ENCODE results near the gene ZMAT5.
"Not testable (repeated sequence)": the region's sequence is repeated elsewhere in the genome, so short reads cannot be mapped to it uniquely, and the experiment has no call there.

Gene ZMAT5

DNA sequence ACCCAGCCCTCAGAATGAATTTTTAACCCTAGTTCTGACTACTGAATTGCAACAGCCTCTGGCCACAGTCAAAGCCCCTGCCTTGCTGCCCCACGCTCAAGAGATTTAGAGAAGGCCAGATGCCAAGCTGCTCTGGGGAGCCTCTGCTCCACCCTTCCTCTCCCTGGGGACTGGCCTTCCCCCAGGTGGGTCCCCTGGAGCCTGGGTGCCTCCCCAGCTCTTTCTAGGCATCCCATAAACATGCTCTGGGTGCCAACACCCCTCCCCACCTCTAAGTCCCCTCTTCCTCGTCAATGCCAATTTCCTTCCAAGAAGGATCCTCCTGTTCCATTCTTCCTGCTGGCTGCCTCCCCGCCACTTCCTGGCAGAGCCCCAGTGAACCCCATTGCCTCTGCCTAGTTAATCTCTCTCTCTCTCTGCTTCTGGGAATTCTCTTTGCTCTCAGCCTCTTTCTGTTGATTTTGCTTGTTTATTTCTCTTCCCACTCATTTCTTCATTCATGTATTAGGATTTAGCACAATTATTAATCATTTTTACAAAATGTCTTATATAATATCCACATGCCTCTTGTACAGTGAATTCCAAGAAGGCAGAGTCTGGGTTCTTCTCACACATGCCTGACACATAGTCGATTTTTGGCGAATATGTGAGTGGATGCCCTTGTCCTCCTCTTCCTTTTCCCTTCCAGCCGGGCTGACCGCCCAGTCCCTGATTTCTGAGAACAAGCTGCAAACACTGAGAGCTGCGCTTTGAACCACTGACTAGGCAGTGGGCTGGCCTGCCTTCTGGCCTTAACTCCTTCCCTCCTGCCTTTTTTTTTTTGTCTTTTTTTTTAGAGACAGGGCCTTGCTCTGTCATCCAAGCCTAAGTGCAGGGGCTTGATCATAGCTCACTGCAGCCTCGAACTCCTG, 17.9 kb upstream of the ZMAT5 start:
- DNase-seq = no peak

DNA sequence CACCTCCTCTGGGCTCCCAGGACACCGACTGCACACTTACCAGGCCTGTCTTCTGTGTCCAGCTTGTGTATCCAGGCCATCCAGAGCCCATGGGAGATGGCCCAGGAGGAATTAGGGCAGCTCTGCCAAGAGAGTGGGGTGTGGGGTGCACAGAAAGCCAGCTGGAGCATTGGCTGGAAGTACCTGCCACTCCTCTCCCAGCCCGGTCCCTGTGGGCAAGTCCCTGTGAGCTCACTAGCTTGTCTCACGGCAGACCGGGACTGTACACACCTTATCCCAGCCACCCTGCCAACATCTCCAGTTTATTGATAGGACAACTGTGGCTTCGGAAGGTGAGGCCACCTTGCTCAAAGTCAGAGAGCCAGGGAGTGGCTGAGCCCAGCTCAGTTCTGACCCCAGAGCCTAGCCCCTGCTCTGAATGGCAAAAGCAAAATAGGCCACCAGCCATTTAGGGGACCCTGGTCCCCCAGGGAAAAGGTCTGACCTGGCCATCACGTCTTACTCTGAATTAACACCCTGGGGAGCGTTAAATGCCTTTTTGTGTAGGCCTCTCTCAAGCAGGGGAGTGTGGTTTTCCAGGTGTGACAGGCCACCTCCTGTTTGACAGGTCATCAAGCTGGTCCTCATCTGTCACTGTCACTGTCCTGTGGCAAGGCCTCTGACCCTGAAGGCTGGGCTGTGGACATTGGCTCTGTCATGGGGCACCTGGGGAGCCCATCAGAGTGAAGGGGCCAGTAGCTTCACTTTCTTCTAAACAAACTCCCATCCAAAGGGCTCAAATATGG, 15.4 kb upstream of the ZMAT5 start:
- no peak for DNase-seq

DNA sequence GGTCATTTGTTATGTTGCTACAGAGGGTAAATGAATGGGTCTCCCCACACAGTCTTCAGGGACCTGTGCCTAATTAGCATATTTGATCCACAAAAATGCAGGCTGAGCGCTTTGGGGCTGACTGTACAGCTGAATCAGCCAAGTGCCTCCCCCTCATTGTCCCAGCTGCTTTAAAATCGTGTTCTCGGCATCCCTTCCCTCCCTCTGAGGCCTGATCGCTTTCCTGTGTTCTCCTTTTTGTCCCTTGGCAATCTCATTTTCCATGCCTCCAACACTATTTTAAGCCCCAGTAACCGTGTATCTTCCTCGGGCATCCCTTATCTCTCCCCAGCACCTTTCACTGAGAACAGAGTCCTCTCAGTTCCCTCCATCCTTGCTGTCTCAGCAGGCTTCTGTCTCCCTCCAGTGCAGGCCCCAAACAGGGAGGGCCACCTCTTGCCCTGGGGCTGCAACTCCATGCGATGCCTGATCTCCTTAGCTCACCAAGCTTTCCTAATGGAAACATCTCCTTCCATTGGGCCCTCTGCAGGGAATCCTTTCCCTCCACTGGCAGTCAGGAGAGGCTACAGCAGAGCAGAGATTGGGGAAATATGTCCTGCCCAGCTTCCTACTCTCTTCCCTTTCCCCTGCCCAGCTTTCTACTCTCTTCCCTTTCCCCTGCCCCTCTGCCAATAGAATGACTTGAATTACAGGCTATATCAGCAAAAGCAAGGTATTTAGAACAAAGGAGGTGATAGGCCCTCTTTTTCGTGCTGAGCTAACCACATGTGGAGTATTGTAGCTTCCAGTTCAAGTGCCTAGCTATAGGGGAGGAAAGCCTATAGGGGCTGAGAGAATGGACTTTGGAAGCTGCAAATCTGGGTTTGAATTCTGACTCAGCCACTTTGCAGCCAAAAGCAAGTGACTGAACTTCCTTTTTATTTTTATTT, 14.2 kb upstream of the ZMAT5 start:
- DNase-seq = no peak

DNA sequence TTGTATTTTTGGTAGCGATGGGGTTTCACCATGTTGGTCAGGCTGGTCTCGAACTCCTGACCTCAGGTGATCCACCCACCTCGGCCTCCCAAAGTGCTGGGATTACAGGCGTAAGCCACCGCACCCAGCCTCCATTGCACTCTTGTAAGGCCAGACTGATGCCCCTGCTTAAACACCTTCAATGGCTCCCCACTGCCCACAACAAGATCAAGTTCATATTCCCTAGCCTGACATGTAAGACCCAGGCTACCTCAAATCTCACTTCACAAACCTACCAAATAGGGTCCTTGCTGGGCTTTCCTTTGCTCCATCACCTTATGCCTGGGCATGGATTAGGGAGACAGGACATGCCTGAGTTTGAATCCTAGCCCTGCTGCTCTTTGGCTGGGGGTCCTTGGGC, 13.4 kb upstream of the ZMAT5 start:
- no peak for DNase-seq

DNA sequence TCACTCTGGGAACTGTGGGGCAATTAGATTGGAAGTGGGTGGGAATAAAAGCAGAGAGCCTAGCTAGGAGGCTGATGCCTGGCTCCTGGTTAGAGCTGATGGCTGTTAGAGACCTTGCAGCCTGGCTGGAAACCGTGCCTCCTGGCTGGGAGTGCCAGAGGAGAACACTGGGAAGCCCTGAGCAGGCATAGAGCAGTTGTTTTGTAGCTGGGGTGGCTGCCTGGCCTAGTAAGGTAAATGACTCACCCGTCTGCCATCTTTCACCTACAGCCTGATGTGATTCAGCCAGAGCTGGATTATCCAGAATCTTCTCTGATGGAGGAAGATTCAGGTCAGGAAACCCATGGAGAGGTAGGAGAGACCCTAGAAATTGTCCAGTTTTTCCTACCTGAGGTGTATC, 6.4 kb upstream of the ZMAT5 start:
- no peak for DNase-seq

DNA sequence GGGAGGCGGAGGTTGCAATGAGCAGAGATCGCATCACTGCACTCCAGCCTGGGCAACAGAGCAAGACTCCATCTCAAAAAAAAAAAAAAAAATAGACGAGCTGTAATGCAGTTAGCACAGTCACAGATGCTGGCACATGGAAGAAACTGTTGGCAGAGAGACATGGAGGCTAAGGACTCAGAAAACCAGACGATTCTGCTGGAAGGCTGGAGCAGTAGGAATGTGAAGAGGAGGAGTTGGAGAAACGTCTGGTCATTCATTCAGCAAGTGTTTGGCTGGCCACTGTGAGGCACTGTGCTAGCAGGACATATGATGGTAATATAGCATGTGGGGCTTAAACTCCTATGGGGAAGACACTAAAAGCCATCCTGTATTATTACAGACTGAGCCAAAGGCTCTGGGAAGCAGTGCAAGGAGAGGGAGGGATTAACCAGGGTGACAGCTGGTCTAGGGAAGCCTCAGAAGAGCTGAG, 5.4 kb upstream of the ZMAT5 start:
- DNase-seq = peak; percentile 34

DNA sequence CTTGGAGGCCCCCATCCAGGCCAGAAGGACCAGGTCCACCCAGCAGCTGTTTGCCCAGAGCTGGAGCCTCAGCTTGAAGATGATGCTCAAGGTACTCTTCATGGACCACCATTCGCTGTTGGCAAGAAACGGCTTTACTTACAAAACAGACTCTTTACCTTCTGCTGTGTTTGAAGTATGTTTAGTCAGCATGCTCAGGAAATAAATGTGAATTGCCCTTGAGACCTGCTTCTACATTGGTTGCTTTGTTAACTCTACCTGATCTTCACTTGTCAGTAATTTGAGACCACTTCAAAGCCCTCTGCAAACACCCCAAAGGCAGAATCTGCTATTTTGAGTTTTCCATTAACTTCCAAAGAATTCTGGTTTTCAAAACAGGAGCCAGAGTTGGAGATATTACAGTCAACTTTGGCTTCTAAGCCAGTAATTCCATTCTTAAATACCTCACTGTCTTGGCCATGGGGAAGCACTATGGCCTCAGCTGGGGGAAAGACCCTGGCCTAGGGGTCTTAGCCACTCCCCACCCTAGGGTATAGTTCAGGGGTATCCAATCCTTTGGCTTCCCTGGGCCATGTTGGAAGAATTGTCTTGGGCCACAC, 3.0 kb upstream of the ZMAT5 start:
- no peak for DNase-seq

DNA sequence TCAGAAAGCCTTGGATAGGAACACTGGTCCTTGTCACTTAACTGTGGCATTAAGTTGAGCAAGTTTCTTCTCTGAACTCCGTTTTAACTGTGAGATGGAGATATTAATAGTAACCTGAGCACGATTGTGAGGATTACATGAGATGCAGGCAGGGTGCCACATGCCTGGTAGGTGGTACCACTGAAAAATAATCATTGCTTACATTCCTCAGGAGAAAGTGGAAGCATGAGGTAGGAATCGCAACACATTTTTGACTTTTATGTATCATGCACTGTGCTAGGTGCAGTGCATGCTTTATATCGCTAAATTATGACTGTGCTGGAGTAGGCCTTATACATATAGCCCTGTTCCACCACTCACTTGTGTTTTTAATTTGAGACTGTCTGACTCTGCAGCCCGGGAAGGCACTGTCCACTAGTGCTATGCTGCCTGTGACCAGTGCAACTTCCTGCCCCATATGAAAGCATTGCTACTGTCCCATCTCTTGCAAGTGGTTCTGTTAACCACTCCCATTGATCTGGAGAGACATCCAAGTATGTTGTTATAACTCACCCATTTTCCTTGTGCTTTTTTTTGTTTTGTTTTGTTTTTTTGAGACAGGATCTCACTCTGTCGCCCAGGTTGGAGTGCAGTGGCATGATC, 1.4 kb upstream of the ZMAT5 start:
- DNase-seq = no peak

DNA sequence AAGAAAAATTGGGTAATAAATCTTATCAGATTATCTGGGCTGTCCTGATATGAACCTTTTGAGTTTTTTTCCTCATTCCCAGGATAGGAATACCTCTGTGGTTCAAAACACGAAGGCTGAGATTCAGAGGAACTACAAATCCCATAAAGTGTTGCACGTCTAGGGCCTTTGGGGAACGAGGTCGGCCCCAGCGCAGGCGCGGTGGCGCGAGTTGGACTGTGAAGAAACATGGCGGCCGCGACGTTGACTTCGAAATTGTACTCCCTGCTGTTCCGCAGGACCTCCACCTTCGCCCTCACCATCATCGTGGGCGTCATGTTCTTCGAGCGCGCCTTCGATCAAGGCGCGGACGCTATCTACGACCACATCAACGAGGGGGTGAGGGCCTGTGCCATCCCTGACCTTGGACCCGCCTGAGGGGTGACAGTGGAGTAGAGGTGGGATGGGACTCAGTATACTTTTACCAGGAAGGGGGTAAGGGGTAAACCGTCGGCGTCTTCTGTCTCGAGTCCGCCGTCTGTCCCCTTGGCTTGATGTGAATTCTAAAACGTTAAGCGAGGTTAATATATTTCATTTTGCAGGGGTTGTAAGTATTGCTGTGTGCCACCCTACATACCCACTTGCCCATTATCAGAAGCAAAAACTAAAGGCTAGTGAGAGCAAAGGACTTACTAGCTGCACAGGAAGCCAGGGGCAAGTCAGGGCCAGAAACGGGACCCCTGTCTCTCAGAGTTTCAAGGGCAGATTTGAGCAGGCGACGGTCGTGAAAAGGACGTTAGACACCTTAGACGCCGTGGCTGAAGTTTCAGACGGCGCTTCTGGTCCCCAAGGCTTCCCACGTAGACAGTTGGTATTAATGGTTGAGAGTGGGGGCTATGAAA, 604 bp upstream of the ZMAT5 start, which contains the start of gene UQCR10:
UQCR10 (plus strand) TSS at position 199 of the 881 bp plus-strand sequence; CDS start at position 229, 30 bp downstream.
- peak; percentile 82 for DNase-seq

DNA sequence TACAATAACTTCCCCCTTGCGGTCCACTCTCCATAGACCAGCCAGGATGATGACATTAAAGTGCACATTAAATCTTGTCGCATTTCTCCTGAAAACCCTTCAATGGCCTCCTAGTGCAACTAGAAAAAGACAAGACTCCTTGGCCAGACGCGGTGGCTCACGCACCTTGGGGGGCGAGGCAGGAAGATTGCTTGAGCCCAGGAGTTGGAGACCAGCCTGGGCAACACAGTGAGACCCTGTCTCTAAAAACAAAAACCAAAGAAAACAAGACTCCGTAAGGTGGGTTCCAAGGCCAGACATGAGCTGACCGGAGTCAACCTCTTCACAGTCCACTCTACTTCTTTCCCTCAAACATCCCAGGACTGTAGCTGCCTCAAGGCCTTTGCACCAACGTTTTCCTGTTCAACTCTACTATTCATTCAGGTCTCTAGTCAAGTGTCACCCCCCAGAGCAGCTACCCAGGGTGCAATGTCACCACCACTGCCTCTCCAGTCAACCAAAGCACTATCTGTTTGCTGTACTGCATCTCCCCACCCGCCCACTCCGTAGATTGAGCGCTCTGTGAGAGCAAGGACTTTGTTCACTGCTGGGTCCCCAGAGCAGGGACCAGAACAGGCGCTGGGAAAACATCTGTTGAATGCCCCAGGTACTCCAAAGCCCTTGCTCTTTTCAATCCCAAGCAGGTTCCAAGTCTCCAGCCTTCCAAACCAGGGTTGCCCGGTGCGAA, 739 bp downstream of the ZMAT5 start:
- DNase-seq = no peak

DNA sequence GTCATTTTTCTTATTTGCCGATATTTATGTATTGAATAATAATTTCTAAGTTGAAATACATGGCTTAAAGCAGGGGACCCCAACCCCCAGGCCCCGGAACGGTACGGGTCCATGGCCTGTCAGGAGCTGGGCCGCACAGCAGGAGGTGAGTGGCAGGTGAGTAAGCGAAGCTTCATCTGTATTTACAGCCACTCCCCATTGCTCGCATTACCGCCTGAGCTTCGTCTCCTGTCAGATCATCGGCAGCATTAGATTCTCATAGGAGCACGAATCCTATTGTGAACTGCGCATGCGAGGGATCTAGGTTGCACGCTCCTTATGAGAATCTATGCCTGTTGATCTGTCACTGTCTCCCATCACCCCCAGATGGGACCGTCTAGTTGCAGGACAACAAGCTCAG, 4.5 kb downstream of the ZMAT5 start:
- no peak for DNase-seq

DNA sequence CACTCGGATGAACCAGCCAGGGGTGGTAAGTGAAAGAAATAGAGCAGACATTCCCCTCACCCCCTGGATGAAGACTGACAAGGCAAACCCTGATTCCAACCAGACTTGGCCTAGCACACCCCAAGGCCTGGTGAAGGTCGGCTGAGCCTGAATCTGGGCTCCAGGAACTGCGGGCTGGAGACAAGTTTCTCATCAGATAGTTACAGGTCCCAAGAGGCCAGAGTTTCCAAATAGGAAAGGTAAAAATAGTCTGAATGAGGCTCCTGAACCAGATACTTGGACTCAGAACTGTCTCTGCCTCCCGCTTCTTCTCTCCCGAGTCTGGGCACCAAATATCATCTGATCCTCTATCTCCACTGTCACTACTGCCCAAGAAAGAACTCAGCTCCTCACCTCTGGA, 7.8 kb downstream of the ZMAT5 start:
- DNase-seq = no peak

DNA sequence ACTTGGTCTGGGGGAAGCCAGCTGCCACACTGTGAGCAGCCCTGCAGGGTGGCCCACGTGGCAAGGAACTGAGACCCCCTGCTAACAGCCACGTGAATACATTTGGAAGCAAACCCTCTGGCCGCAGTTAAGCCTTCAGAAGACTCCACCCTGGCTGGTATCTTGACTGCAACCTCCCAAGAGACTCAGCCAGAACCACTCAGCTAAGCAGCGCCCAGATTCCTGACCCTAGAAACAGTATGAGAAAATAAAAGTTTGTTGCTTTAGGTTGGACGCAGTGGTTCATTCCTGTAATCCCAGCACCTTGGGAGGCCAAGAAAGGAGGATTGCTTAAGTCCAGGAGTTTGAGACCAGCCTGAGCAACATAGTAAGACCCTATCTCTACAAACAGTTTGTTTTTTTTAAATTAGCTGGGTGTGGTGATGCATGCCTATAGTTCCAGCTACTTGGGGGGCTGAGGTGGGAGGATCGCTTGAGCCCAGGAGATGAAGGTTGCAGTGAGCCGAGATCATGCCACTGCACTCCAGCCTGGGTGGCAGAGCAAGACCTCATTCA, 8.7 kb downstream of the ZMAT5 start:
- no peak for DNase-seq

DNA sequence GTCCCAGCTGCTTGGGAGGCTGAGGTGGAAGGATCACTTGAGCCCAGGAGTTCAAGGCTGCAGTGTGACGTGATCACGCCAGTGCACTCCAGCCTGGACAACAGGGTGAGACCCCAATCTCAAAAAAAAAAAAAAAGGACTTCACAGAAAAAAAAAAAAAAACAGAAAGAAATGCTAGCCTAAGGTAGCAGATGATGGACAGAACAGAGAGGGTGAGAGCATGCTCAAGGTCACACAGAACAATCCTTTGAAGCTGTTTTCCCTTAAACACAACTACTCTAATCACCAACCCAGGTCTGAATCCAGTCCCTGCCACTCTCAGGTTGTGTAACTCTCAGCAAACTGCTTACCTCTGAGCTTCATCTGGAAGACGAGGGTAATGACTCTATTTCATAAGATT, 9.7 kb downstream of the ZMAT5 start:
- no peak for DNase-seq

DNA sequence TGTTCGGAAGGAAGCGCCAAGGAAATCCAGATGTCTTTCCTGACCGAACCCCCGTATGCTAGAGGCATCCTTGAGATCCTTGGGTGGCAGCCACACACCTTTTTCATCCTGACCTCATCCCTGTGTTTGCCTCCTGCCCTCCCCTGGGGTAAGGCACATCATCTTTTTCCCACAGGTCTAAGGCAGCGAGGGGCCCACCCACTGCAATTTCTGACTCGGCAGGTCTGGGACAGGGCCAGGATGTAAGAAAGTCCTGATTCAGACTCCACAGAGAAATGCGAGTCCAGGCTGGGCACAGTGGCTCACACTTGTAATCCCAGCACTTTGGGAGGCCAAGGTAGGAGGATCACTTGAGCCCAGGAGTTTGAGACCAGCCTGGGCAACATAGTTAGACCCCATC, 10.5 kb downstream of the ZMAT5 start:
- no peak for DNase-seq

DNA sequence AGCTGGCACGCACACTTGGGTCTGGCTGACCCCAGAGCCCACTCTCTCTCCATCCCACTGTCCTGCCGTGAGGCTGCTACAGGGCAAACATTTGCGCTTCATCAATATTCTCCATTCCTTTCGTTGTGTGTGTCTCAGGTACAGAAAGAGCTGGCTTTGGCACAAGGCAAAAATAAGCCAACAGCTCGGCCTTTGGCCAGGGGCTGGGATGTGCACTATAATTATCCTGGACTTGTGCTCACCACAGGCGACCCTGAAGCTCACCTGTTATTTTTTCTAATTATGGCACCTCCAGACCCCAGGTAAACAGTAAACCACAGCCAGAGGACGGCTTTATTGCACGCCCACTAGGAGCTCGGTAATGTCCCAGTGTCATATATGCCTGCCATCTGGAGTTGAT, 10.9 kb downstream of the ZMAT5 start:
- no peak for DNase-seq

DNA sequence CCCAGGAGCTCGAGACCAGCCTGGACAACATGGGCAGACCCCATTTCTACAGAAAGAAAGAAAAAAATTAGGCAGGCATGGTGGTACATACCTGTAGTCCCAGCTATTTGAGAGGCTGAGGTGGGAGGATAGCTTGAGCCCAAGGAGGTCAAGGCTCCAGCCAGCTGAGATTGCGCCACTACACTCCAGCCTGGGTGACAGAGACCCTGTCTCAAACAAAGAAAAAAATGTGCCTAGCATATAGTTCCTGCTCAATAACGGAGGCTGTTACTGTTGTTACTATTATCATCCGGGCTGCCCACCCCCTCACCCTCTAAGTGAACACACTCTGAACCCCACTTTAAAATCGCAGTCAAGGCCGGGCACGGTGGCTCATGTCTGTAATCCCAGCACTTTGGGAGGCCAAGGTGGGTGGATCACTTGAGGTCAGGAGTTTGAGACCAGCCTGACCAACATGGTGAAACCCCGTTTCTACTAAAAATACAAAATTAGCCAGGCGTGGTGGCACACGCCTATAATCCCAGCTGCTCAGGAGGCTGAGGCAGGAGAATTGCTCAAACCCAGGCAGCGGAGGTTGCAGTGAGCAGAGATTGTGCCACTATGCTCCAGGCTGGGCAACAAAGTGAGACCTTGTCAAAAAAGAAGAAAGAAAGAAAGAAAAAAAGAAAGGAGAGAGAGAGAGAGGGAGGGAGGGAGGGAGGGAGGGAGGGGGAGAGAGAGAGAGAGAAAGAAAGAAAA, 12.0 kb downstream of the ZMAT5 start:
- not testable (repeated sequence) for DNase-seq

DNA sequence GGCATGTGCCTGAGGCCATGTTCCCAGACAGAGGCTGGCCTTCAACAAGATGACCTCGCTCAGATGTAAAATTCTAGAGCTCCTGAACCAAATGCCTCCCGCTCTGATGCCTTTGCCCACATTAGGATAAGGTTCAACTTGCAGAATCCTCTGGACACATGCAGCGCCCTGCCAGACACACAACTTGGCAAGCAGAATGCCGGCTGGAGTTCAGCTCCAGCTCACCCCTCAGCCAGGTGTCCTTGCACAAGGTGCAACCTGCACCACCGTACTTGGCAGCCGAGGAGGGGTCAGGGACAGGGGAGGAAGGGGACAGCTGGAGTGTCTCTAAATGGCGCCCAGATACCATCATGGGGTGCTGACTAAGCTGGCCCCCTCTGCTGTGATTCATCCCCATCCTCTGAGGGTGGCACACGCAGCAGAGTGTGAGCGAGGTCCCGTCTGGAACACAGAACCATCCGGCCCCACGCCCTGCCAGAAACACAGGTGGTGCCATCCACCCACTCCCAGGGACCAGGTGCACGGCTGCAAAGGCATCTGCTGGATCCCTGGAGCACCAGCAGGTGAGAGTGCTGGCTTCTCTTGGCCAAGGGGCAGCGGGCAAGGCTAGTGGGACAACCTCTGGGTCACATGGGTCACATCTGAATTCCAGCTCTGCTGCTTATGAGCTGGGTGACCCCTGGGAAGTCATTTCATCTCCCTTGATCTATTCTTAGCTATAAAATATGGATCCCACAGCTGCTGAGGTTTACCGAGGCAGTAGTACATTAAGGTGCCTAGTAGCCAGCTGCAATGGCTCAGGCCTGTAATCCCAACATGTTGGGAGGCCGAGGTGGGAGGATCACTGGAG, 12.8 kb downstream of the ZMAT5 start:
- DNase-seq = no peak
